KOPT-K1 (cell line): ENCODE measurements around the gene GGACT.

ENCODE experiments used
- H3K27ac ChIP-seq: fragments of 200-600 bp; sonication (generic); 2 replicates; pipeline ENCODE4 v1.5.1; 2016; ENCODE audit warnings: antibody characterized with exemption, mild to moderate bottlenecking, low read depth, low read length; ENCODE audit not compliant: poor library complexity, severe bottlenecking
- H3K36me3 ChIP-seq: fragments of 200-600 bp; sonication (generic); 2 replicates; pipeline ENCODE4 v1.5.1; 2017; ENCODE audit warnings: antibody characterized with exemption, mild to moderate bottlenecking, low read length, moderate library complexity; ENCODE audit not compliant: insufficient read depth
- H3K9me3 ChIP-seq: fragments of 200-600 bp; sonication (generic); 2 replicates; pipeline ENCODE4 v1.5.1; 2017; ENCODE audit warnings: antibody characterized with exemption, low read length, mild to moderate bottlenecking; ENCODE audit not compliant: insufficient read depth, poor library complexity, severe bottlenecking

The GGACT gene

DNA sequence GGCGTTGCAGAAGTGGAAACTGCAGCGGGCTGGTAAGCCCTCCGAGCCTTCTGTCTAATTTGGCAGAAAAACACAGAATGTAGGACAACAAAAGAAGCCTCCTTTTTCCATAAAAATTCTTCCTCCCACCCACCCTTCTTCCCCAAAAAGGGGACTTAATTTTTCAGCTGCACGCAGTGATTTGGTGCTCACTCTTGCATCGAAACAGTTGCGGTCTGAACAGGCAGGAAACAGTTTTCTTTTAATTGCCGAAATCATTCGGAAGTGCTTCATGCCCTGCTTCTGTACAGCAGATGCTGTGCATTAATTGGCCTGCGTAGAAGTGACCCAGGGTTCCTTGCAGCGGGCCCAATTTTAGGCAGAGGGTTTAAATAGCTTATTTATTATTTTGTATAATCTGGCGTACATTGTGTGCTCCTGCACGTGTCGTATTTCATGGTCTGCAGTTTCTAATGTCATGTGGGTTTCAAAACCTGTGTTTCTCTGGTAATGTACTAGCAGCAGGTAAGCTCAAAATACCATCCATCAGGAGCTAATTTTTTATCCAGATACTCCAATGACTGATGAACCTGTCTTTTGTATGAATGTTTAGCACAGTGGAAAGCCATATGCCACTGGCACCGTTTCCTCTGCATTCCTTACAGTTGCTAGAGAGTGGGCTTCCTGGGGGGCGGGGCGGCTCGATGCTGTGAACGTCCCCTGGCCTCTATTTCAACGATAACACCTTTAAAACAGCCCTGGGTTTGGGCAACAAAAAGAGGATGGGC is 66.6 kb downstream of the GGACT start:
- H3K27ac ChIP-seq: no peak overlapping the region
- H3K9me3 ChIP-seq: no peaks in the 10 kb centered on the region
- no peaks in the 10 kb centered on the region for H3K36me3 ChIP-seq

DNA sequence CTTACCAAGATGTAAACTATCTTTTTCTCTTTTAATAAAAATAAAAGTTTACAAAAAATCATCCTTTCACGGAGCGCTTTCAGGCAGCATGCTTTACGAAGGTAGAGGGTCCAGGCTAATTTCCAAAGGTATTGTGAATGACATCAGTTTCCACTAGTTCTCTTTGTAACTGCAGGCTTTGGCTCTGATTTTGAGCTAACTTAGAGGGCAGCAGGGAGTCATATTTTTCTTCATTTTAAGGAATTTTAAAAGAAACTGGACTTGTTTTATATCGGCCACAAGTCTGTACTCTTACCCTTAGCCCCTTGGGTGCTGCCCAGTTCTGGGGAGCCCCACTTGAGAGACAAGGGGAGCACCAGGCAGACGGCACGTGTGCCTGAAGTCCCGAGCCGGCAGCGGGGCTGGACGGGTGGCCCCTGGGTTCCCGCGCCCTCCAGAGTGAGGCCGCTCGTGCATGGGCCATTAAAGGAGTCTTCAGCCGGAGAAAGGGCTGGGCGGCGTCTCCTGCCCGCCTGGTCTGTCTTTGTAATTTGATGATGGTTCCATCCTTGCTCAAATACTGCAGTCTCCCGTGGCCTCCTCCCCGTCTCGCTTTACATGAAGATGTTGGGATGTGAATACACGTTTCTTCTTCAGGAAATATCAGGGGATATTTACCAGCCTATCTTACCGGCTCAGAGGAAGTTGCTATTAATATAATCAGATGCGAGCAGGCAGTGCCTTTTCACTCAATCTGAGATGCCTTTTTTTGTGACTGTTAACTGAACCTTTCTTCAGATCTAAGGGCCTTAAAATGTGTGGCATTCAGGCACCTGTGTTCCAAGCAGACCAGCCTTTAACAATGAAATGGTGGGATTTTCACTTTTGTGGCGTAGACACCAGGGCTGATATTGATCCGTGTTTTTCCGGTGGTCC is 67.4 kb downstream of the GGACT start:
- no peaks in the 10 kb centered on the region for H3K9me3 ChIP-seq
- no peak overlapping the region for H3K27ac ChIP-seq
- H3K36me3 ChIP-seq: no peaks in the 10 kb centered on the region

DNA sequence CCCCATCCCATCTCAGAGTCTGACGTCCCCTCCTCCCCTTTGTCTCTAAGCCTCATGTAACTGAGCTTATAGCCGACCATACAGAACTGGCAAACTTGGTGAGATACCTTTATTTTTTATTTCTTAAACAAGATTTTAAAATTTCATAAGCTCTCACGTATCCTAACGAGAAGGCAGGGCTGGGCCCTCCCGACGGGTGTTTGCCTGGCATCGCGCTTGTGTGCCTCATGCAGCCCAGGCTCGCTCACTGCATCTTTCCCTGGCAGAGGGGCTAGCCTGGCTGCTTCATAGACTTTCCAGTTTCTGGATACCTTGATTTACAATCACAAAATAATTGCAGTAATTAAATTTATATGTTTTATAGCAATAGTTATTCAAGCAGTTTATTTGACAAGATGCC is 69.0 kb downstream of the GGACT start:
- Histone ChIP-seq H3K27ac (no peak overlapping the region), H3K9me3 (no peaks in the 10 kb centered on the region), H3K36me3 (no peaks in the 10 kb centered on the region)

DNA sequence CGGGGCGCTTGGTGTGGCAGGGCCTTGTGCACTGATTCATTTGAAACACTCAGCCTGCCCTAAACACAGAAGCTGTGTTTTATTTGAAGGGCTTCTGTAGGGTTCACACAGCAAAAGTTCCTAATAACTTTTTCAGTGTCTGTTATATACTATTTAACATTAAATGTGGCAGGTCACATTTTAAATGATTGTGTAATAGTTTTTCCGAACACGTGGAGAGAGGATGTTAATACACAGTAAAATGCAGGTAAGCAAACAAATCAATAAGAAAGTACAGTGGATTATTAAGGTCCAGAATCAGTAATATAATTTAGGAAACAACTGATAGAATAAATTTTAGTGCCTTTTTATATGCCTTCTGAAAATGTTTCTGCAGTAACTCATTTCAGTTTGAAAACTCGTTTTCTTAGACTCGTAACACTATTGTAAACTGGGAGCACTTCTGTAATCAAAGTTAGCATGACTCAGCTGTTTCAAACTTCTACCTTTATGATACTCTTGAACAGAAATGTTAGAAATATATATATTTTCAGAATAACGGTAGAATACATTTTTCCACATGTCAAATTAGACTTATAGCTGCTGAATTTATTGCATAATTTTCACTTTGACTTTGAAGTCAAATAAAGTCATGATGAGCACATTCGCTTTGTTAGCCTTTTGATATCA is 70.1 kb downstream of the GGACT start:
- no peaks in the 10 kb centered on the region for H3K36me3 ChIP-seq
- H3K27ac ChIP-seq: no peak overlapping the region
- no peaks in the 10 kb centered on the region for H3K9me3 ChIP-seq

DNA sequence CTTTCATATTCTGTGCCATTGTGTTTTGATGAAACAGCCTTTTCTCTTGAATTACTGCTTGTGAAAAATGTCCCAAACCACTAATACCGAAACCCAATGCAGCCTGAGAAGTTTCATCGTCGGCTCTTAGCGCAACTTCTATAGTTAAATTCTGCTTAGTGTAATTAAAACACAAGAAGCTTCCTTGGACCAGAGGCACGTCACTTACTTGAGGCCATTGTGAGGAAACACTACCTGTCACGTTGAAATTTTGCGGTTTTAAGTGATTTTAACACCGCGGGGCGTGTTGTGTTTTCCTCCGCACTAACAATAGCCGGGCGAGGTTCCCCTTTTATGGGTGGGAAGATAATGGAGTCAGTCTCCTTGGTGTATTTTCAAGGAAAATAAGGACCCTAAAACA is 70.9 kb downstream of the GGACT start:
- no peaks in the 10 kb centered on the region for H3K9me3 ChIP-seq
- no peaks in the 10 kb centered on the region for H3K36me3 ChIP-seq
- H3K27ac ChIP-seq: no peak overlapping the region

DNA sequence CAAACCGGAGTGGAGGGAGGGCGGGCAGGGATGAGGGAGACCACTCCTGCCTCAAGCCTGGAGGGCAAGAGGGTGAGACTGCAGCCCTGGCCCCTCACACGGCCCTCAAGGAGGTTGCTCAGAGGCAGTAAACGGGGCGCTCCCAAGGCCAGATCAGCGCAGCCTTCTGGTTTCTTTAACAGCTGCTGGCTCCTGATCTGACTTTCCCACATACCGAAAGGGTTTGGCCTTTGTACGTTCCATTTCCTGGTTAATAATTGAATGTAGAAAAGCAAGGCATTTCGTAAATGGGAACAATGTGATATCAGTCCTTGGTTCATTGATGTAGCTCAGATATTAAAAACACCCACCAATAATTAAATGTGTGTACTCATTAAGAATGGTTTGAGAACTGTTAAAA is 71.5 kb downstream of the GGACT start:
- Histone ChIP-seq H3K9me3 (no peaks in the 10 kb centered on the region), H3K27ac (no peak overlapping the region), H3K36me3 (no peaks in the 10 kb centered on the region)

DNA sequence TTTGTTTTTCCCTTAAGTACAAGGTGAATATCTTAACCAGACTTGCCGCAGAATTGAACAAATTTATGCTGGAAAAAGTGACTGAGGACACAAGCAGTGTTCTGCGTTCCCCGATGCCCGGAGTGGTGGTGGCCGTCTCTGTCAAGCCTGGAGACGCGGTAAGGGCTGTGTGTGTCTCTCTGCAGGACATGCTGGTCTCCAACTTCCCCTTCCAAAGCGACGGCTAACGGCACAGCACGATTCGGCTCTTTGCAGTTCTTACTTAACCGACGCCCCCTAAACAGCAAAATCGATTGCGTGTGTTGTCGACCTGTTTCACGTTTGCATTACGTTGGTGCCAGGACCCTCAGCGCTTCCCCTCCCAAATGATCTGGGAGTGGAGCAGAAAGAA is 73.2 kb downstream of the GGACT start:
- H3K36me3 ChIP-seq: no peaks in the 10 kb centered on the region
- H3K27ac ChIP-seq: no peak overlapping the region
- H3K9me3 ChIP-seq: no peaks in the 10 kb centered on the region

DNA sequence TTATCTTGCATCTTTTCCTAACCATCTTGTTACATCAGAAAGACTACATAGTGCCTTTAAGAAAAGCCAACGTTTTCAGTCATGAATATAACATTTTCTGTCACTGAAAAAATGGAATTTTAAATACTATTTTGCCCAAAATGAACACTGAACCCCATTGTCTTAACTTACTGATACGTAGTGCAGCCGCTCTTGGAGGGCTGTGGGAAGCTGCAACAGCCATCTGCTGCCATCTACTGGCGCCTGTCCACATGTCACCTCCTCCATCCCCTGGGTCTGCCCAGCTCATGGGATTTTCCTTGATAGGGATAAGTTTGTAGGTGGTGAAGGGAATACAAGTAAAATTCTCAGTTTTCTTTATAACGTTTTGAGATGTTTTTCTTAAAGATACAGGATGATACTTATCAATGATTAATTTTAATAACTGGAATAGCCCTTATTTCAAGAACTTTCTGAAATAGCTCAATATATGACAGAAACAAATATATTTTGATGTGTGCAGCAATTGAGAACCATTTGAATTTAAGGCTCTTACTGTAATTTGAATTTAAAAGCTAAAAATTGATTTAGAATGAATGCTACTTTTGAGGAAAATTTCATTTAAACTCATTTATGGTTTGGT is 73.7 kb downstream of the GGACT start:
- no peaks in the 10 kb centered on the region for H3K36me3 ChIP-seq
- no peak overlapping the region for H3K27ac ChIP-seq

DNA sequence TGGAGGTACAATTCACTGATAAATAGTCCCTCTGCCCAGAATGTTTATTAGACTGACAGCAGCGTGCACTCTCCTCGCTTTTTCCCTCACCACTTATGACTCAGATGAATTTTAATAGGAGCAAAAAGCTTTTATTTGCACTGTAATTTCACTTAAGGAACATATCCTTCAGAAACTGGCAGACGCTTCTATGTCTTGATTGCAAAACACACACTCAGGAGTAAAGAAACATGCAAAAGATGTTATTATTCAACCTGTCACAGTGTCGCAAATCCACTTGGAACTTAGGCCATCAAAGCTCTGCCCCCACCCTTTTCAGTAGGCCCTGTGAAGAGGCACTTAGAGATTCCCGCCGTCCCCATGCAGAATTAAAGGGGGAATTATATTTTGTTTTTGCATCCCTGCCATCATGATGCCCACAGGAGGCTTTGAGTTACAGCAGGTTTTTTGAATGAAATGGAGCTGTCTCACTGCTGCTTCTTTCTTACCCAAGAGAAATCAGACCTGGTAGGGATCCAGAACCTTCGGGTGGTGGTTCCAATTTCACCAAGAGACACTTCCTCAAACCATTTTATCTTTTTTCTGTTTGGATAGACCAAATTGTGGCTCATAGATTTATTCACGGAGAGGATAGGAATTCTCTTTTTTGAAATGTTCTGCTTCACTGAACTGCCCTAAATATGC is 74.5 kb downstream of the GGACT start:
- H3K36me3 ChIP-seq: no peaks in the 10 kb centered on the region
- no peaks in the 10 kb centered on the region for H3K9me3 ChIP-seq
- no peak overlapping the region for H3K27ac ChIP-seq

More for the DNA sequence above, 73.7 kb downstream of the GGACT start:
- no peaks in the 10 kb centered on the region for H3K9me3 ChIP-seq

DNA sequence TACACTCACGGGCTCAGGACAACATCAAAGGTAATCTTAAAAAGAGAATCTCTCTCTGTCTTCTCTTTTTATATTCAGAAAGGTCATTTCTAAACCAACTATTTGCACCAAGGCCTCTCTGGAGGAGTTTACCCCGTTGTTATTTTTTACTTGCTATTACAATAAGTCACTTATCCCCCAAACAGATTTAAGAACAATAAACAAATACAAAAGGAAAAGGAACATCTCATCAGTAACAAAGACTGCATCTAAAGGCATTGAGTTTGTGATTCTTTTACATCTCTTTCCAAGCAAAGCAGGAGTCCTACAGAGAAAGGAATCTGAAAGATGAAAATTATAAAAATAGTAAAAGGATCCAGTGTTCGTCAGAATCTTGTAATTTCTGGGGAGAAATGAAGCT is 75.4 kb downstream of the GGACT start:
- no peaks in the 10 kb centered on the region for H3K9me3 ChIP-seq
- no peaks in the 10 kb centered on the region for H3K36me3 ChIP-seq
- H3K27ac ChIP-seq: no peak overlapping the region

DNA sequence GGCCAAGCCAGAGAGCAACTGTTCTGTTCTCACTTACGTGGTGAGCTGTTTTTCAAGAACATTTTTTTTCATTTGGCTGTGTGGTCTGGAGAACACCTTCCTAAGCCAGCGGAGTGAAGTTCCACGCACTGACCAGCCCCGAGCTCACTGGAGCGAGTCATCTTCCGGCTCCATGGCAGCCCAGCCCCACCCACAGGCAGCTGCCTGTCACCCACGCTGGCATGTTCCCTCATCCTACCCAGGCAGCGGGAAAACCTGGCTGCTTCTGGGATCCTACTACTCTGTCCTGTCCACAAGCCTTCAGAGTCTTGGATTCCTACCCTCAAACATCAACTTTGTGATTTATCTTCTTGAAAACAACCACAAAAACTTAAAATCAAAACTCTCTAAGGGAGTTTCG is 76.2 kb downstream of the GGACT start:
- no peaks in the 10 kb centered on the region for H3K9me3 ChIP-seq
- H3K36me3 ChIP-seq: no peaks in the 10 kb centered on the region
- no peak overlapping the region for H3K27ac ChIP-seq

DNA sequence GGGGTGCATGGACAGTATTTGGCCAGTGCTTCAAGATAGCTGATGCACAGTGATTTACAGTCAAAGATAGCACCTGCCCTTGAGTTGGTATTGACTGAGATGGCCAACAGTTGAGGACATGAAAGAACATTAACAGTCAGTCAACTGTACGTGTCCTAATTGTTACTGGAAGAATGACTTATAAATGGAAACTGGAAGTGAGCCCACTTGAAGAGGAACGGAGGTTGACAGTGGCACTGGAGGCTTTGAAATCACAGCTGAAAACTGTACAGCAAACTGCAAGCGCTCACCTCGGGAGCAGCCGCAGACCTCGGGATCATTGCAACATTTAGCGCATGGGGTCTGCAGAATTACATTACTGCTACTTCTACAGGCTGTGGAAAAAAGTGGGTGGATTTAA is 77.1 kb downstream of the GGACT start:
- no peak overlapping the region for H3K27ac ChIP-seq
- no peaks in the 10 kb centered on the region for H3K9me3 ChIP-seq
- no peaks in the 10 kb centered on the region for H3K36me3 ChIP-seq

DNA sequence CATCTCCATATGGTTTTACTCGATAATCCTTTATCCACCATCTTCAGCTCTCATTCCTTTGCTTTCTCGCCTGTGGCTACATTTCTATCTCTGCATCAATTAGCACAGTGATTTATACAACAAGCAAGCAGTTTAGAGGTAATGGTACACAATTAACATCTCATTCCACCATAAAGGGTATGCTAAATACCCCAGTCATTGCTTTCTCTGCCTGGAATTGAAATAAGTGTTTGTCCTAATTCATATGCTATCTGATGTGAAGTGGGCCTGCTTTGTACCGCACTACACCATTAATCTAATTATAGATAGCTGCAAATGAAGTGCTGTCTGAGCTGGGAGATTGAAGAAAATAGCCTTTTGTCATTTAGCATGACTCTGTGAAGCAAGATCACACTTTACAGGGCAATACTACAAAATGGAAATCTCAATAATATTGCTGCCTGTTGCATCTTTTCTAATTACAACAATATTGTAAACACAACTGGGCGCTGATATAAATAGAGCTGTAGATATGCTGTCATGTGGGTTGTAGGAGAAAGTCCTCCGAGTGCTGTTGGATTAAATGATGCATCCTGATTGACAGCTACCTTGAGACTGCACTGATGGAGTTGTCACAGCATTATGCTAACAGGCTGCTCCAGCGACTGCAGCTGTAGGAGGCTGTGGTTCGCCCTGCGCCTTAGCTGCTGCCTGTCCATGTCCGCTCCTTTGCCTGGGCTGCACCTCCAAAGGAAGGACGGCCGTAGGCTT is 78.2 kb downstream of the GGACT start:
- no peak overlapping the region for H3K27ac ChIP-seq
- H3K36me3 ChIP-seq: no peaks in the 10 kb centered on the region
- no peaks in the 10 kb centered on the region for H3K9me3 ChIP-seq

DNA sequence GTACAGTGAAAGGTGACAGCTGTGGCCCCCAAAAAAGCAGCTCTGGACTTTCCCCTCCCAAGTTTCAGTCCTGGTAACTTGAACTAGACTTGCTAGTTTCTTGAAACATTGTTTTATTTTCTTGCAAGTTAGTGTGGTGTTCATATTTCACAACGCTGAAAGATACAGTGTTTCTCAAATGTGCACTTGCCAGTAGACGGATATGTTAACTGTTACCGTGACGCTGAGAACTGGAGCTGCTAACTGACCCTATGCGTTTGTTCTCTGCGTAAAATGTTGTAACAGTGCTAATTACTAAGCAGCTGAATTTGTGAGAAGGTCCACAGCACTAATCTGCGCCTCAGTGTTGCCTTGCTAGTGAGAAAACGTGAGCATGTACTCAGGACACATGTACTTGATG is 79.6 kb downstream of the GGACT start:
- H3K36me3 ChIP-seq: no peaks in the 10 kb centered on the region
- H3K9me3 ChIP-seq: no peaks in the 10 kb centered on the region
- no peak overlapping the region for H3K27ac ChIP-seq
